ENCODE results near the gene MCEMP1. TPM values are rescaled to one million over a fixed set of nuclear protein-coding genes. Genes with fewer than 3 reads are reported as not detected.

Gene MCEMP1
- total and polyA plus RNA-seq, 2 experiments from 2014 or later = not detected

DNA sequence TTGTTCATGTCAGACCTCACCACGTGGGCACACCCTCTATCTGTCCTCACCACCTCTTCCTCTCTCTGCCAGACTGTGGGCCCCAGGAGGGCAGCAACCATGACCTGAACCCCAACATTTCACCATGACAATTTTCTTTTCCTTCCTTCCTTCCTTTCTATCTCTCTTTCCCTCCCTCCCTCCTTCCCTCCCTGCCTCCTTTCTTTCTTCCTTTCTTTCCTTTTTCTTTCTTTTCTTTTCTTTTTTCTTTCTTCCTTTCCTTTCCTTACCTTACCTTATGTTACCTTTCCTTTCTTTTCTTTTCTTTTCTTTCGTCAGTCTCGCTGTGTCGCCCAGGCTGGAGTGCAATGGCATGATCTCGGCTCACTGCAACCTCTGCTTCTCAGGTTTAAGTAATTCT is 33.7 kb downstream of the MCEMP1 start:
- ATAC-seq (no peak), DNase-seq (ENCODE audit: low spot score) (no peak)
- Histone ChIP-seq H3K27ac (ENCODE audit: low read depth) (no peak overlapping the region), H4K20me1 (replicated peaks; ENCODE audit: insufficient read depth) (no peaks in the 10 kb centered on the region), H3K27me3 (ENCODE audit: insufficient read depth) (no peaks in the 10 kb centered on the region), H3K36me3 (ENCODE audit: insufficient read depth) (no peaks in the 10 kb centered on the region), H3F3A (replicated peaks; ENCODE audit: low read depth) (no peaks in the 10 kb centered on the region), H2AFZ (no peak overlapping the region), H3K4me2 (no peak overlapping the region), H3K79me2 (replicated peaks; ENCODE audit: insufficient read depth) (no peaks in the 10 kb centered on the region), H3K4me1 (ENCODE audit: insufficient read depth) (no peaks in the 10 kb centered on the region), H3K4me3 (no peak overlapping the region), H3K9me2 (ENCODE audit: insufficient read depth) (no peaks in the 10 kb centered on the region)
- Mint-ChIP-seq H3K36me3 (ENCODE audit: low read depth) (no peaks in the 10 kb centered on the region; the same call in 2 of the 3 replicates), H3K27me3 (ENCODE audit: insufficient read depth, low read depth, poor library complexity) (peaks cover 13% of the 10 kb centered on the region), H3K4me1 (no peaks in the 10 kb centered on the region), H3K27ac (no peak overlapping the region), H3K4me3 (no peak overlapping the region), H3K9me3 (no peaks in the 10 kb centered on the region)
- TF ChIP-seq JUNB (IDR thresholded peaks at IDR 0.05; ENCODE audit: unreplicated experiment) = no peak
- TF ChIP-seq ZNF462 (CRISPR knock-in tag; IDR thresholded peaks at IDR 0.05) = no peak
- TF ChIP-seq ZNF114 (CRISPR knock-in tag; IDR thresholded peaks at IDR 0.05) = no peak
- no peak for TF ChIP-seq NANOG (IDR thresholded peaks at IDR 0.05; ENCODE audit: borderline replicate concordance)
- TF ChIP-seq POLR2AphosphoS5 (IDR thresholded peaks at IDR 0.05; ENCODE audit: low read depth) = no peak
- TF ChIP-seq EZH2phosphoT487 (IDR thresholded peaks at IDR 0.05; ENCODE audit: unreplicated experiment) = no peak
- TF ChIP-seq REST (IDR thresholded peaks at IDR 0.05; ENCODE audit: unreplicated experiment) = no peak
- no peak for TF ChIP-seq CTCF (conservative IDR thresholded peaks at IDR 0.05; ENCODE audit: low read depth in 2 of 2)
- TF ChIP-seq, protein P1, sequence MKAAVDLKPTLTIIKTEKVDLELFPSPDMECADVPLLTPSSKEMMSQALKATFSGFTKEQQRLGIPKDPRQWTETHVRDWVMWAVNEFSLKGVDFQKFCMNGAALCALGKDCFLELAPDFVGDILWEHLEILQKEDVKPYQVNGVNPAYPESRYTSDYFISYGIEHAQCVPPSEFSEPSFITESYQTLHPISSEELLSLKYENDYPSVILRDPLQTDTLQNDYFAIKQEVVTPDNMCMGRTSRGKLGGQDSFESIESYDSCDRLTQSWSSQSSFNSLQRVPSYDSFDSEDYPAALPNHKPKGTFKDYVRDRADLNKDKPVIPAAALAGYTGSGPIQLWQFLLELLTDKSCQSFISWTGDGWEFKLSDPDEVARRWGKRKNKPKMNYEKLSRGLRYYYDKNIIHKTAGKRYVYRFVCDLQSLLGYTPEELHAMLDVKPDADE (IDR thresholded peaks at IDR 0.05) = no peak

All from GM23338 (cell line).